Measurements from ENCODE around the gene CHID1. TPM values are rescaled to one million over a fixed set of nuclear protein-coding genes. Genes with fewer than 3 reads are reported as not detected.

Gene CHID1
- total and polyA plus RNA-seq, 2 of the 8 experiments (the other 6 are each of a cell fraction or from before 2014, with no cell fraction given): 81.2 to 88.5 TPM

DNA sequence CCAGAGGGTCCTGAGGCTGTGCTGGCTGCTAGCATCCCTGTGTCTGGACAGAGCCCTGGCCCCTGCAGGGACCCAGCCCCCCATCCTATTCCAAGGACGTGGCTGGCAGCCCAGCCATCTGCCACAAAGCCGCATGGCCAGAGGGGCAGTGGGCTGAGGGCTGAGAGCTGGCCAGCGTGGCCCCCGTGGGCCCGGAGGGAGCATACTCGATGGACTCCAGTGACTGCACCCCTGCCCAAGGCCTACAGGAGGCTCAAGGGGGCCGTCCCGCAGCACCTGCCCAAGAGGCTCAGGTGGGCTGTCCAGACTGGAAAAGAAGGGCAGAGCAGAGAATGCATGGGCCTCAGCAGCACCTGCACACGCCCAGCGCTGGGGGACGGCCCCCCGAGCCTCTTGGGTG lies 54.8 kb downstream of the CHID1 start:
- Histone ChIP-seq H3K23me2 (ENCODE audit: low read depth, low read length) (peaks cover 5% of the 10 kb centered on the region; the same call in 1 of the 2 replicates), H2BK5ac (ENCODE audit: low read depth, low read length) (no peak overlapping the region), H3K56ac (replicated peaks; ENCODE audit: insufficient read length, low read depth, low read length) (no peak overlapping the region), H3K27me3 (replicated peaks in 1 of 4; ENCODE audit: control insufficient read depth in 3 of 4, extremely low read depth in 1 of 4, insufficient read depth in 3 of 4, low read length in 3 of 4) (peaks cover 0 to 2% (median under 1%) of the 10 kb centered on the region in 4 experiments; a peak in 3 of 7 replicates), H3K4me2 (ENCODE audit: insufficient read depth in 1 of 2, low read depth in 2 of 2, low read length in 2 of 2) (no peak overlapping the region), H3K79me1 (ENCODE audit: low read depth, low read length) (peaks cover 5% of the 10 kb centered on the region), H3K18ac (ENCODE audit: extremely low read depth, low read length) (no peak overlapping the region), H2AFZ (ENCODE audit: low read length) (no peak overlapping the region), H4K8ac (ENCODE audit: extremely low read depth, insufficient read depth, low read length) (no peak overlapping the region), H4K20me1 (replicated peaks in 1 of 2; ENCODE audit: control insufficient read depth in 1 of 2, insufficient read depth in 2 of 2, low read length in 2 of 2) (peaks cover 24 to 60% of the 10 kb centered on the region in 2 experiments), H3K27ac (ENCODE audit: low read depth, low read length) (no peak overlapping the region), H3K79me2 (ENCODE audit: control insufficient read depth in 1 of 2, insufficient read depth in 2 of 2, low read length in 2 of 2) (no peaks in the 10 kb centered on the region; a peak in 1 of 4 replicates), H2AK5ac (ENCODE audit: low read depth, low read length) (no peak overlapping the region), H2BK12ac (ENCODE audit: low read depth, low read length) (no peak overlapping the region), H2BK15ac (ENCODE audit: low read length) (no peak overlapping the region), H3K9me3 (ENCODE audit: insufficient read depth in 2 of 2, low read depth in 1 of 2, low read length in 1 of 2) (no peaks in the 10 kb centered on the region), H3K14ac (ENCODE audit: insufficient read length) (no peak overlapping the region), H3K36me3 (ENCODE audit: control insufficient read depth in 2 of 4, insufficient read depth in 4 of 4, low read length in 3 of 4) (no peaks in the 10 kb centered on the region), H3K4ac (replicated peaks; ENCODE audit: insufficient read length, low read depth, low read length) (no peak overlapping the region), H3K4me3 (ENCODE audit: extremely low read depth in 1 of 4, insufficient read depth in 2 of 4, low read depth in 3 of 4, low read length in 4 of 4) (no peak overlapping the region), H2BK20ac (ENCODE audit: low read length) (no peak overlapping the region), H4K5ac (ENCODE audit: insufficient read length, low read depth, low read length) (no peak overlapping the region), H3K9ac (replicated peaks in 1 of 4; ENCODE audit: extremely low read depth in 1 of 4, low read depth in 3 of 4, low read length in 3 of 4) (no peak overlapping the region), H3K4me1 (replicated peaks in 1 of 4; ENCODE audit: control insufficient read depth in 3 of 4, insufficient read depth in 4 of 4, low read length in 3 of 4) (peaks cover 0 to 23% (median 17%) of the 10 kb centered on the region in 4 experiments; a peak in 6 of 7 replicates), H4K91ac (replicated peaks; ENCODE audit: insufficient read length, low read length) (no peak overlapping the region), H2BK120ac (replicated peaks; ENCODE audit: low read depth, low read length) (no peak overlapping the region), H3K23ac (ENCODE audit: insufficient read length) (no peak overlapping the region)
- WGBS, 2 experiments (ENCODE audit: extremely low coverage in 1 of 2, insufficient coverage in 1 of 2, insufficient read length in 1 of 2, insufficient replicate concordance in 2 of 2, low coverage in 1 of 2, low lambda C conversion rate in 2 of 2, missing lambda C conversion rate in 1 of 2): 95% methylated on average over 8 of the region's 12 CpGs; no CpG with 5 or more reads in 1 of the 2 experiments
- FAIRE-seq (no peak), DNase-seq (ENCODE audit: low read depth in 1 of 2, low spot score in 2 of 2) (peak in 1 of 2 experiments; percentile 53)
- TF ChIP-seq SRF (IDR thresholded peaks at IDR 0.05; ENCODE audit: low read depth, low read length) (no peak), HDAC2 (IDR thresholded peaks at IDR 0.05; ENCODE audit: borderline replicate concordance in 1 of 2, low read depth in 2 of 2, low read length in 2 of 2) (no peak), TCF12 (IDR thresholded peaks at IDR 0.05; ENCODE audit: low read depth, low read length) (no peak)
- ChIA-PET CTCF (ENCODE audit: partially characterized antibody) (interaction anchor here (1.0 to 10.5 kb wide), 11 partner anchors 9 to 195 kb away, joined by 3 to 74 read pairs (median 4); partner anchors contain the start of gene TSPAN4), POLR2A (ENCODE audit: partially characterized antibody) (interaction anchor here (0.8 to 13.8 kb wide), 5 partner anchors 12 to 195 kb away, joined by 3 to 234 read pairs (median 4); partner anchors contain the start of genes CD151, POLR2L, RPLP2 and TSPAN4)
